ENCODE measurements around the gene OLFM1. TPM values are rescaled to one million over a fixed set of nuclear protein-coding genes. Genes with fewer than 3 reads are reported as not detected.

Gene OLFM1
- total and polyA plus RNA-seq, 2 of the 4 experiments (the other 2 are of a cell fraction) = 0.36 to 0.38 TPM

DNA sequence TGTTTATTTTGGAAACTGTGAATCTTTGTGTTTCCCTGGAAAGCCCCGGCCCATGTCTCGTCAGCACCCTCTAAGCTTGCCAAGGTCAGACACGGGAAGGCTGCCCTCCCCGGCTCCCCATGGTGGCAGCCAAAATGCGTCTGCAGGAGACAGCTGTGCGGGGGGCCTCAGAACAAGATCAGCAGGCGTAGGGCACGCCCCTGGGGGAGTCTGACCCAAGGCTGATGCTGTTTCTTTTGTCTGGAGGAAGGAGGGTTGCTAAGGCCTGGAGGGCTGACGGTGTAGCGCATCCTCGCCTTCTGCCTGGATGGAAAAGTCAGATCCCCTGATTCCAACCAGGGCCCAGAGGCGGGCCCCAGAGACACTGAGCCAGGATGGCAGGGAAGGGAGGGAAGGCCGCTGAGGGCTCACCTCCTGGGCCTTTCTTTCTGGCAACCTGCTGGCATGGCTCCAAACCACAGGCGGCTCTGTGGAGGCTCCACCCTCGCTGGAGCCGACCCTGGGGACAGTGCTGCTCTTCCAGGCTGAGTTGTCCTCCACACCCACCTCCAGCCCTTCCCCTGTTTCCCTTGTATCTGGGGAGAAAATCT lies 57.2 kb downstream of the OLFM1 start:
- ChIA-PET POLR2A (ENCODE audit: unreplicated experiment) (no interaction called here), CTCF (no interaction called here)
- no peak overlapping the region for H2AK9ac ChIP-seq (replicated peaks; ENCODE audit: low read depth, low read length, poor library complexity)
- H2AFZ ChIP-seq (replicated peaks; ENCODE audit: low read length, poor library complexity) = no peak overlapping the region
- H4K8ac ChIP-seq (ENCODE audit: low read depth in 2 of 2, low read length in 2 of 2) = no peak overlapping the region
- H3K4ac ChIP-seq (ENCODE audit: low read depth, low read length) = no peak overlapping the region
- H2BK15ac ChIP-seq (ENCODE audit: low read depth, low read length) = no peak overlapping the region
- dilution Hi-C loops (cut with HindIII; ENCODE audit: low sequenced_read_pairs, unreplicated experiment) = no loop called here
- intact Hi-C loops (cut with micrococcal nuclease) = no loop called here
- no peak overlapping the region for H3K9ac ChIP-seq (ENCODE audit: low read depth, low read length)
- H3K4me1 ChIP-seq (ENCODE audit: control insufficient read depth, insufficient read depth, low read length) = no peaks in the 10 kb centered on the region
- H3K18ac ChIP-seq (ENCODE audit: low read depth, low read length) = no peak overlapping the region
- no peaks in the 10 kb centered on the region for H4K20me1 ChIP-seq (ENCODE audit: insufficient read depth, low read length)
- no peak overlapping the region for H3K14ac ChIP-seq (replicated peaks; ENCODE audit: low read depth, low read length)
- H2BK120ac ChIP-seq (ENCODE audit: low read depth, low read length) = no peak overlapping the region
- TF ChIP-seq NFE2L2 (IDR thresholded peaks at IDR 0.05; ENCODE audit: low read depth, low read length) = no peak
- no peak for TF ChIP-seq RFX5 (IDR thresholded peaks at IDR 0.05; ENCODE audit: low read depth, low read length)
- H3K36me3 ChIP-seq (ENCODE audit: control insufficient read depth, insufficient read depth, low read length) = no peaks in the 10 kb centered on the region
- BruUV-seq (replicated peaks) = no TSS peak
- no peaks in the 10 kb centered on the region for H3K79me1 ChIP-seq (ENCODE audit: low read depth in 1 of 2, low read length in 2 of 2)
- no peak overlapping the region for H3K56ac ChIP-seq (ENCODE audit: extremely low read depth, insufficient read depth, low read length)
- no peak overlapping the region for H2BK20ac ChIP-seq (ENCODE audit: low read depth, low read length)
- DNase-seq (no peak), ATAC-seq (ENCODE audit: low read depth) (no peak)
- peaks cover 50% of the 10 kb centered on the region for H3K9me3 ChIP-seq (ENCODE audit: control insufficient read depth, insufficient read depth, low read length)
- H3K4me3 ChIP-seq (ENCODE audit: insufficient read depth, low read depth, low read length) = no peak overlapping the region
- WGBS, 2 experiments (ENCODE audit: extremely low coverage in 2 of 2, insufficient read length in 1 of 2) = no CpG with 5 or more reads among the region's 16 CpGs
- in situ Hi-C loops (cut with MboI; ENCODE audit: low sequenced_read_pairs) = no loop called here
- no peak overlapping the region for H3K23ac ChIP-seq (ENCODE audit: low read depth, low read length)
- H4K91ac ChIP-seq (ENCODE audit: insufficient read depth, low read depth, low read length) = no peak overlapping the region
- H3K27me3 ChIP-seq (ENCODE audit: control insufficient read depth, insufficient read depth, low read length) = no peaks in the 10 kb centered on the region
- no peak overlapping the region for H4K5ac ChIP-seq (ENCODE audit: low read depth, low read length)
- no peak overlapping the region for H3K4me2 ChIP-seq (ENCODE audit: low read depth, low read length)
- H2BK5ac ChIP-seq (ENCODE audit: low read depth, low read length, poor library complexity, severe bottlenecking) = no peak overlapping the region
- no peak overlapping the region for H2AK5ac ChIP-seq (ENCODE audit: low read depth, low read length)
- no peak overlapping the region for H3K27ac ChIP-seq (ENCODE audit: insufficient read depth, low read length)
- H3K9me1 ChIP-seq (ENCODE audit: insufficient read depth, low read length) = no peaks in the 10 kb centered on the region

All from IMR-90 (cell line).